DOHH2 (cell line): ENCODE data around the gene SLC38A1.

Source experiments
- EZH2phosphoT487 ChIP-seq: fragments of 200-600 bp; sonication (generic); IDR thresholded peaks from 2 replicates; pipeline ENCODE4 v1.6.1; 2017; ENCODE audit warnings: borderline replicate concordance, mild to moderate bottlenecking, antibody characterized with exemption, low read length, moderate library complexity, mixed read lengths
- TF ChIP-seq, protein P1 (sequence below): fragments of 200-600 bp; sonication (generic); IDR thresholded peaks from one replicate; pipeline ENCODE4 v1.5.1; 2014; ENCODE audit warnings: antibody characterized with exemption, mild to moderate bottlenecking, low read depth, low read length; ENCODE audit not compliant: poor library complexity, severe bottlenecking

DNA sequence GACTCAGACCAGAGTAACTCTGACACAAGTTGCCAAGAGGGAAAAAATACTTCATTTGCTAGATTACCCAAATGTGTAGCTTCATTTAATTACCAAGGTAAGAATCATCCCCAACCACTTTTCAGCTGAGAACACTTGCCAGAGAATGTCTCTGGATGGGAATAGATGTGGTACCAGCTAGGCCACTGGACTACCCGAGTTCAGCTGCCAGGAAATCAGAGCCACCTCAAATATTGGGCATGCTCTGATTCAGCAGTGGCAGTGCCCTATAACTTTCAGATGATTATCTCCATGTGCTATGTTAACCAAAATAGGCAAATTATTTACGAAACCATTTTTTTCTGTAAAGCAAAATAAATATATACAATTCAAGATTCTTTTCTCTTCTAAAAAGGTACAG, 80.7 kb downstream of the SLC38A1 start:
- TF ChIP-seq, protein P1, sequence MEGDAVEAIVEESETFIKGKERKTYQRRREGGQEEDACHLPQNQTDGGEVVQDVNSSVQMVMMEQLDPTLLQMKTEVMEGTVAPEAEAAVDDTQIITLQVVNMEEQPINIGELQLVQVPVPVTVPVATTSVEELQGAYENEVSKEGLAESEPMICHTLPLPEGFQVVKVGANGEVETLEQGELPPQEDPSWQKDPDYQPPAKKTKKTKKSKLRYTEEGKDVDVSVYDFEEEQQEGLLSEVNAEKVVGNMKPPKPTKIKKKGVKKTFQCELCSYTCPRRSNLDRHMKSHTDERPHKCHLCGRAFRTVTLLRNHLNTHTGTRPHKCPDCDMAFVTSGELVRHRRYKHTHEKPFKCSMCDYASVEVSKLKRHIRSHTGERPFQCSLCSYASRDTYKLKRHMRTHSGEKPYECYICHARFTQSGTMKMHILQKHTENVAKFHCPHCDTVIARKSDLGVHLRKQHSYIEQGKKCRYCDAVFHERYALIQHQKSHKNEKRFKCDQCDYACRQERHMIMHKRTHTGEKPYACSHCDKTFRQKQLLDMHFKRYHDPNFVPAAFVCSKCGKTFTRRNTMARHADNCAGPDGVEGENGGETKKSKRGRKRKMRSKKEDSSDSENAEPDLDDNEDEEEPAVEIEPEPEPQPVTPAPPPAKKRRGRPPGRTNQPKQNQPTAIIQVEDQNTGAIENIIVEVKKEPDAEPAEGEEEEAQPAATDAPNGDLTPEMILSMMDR = no peak
- no peak for TF ChIP-seq EZH2phosphoT487
